A549 (cell line): ENCODE measurements around the gene NFATC3. TPM values are rescaled to one million over a fixed set of nuclear protein-coding genes. Genes with fewer than 3 reads are reported as not detected.
A peak's percentile ranks its signal among the peaks of the same experiment; 100 is the strongest.

ENCODE experiments used
- ATAC-seq, 2 experiments: fragments of 200-7000 bp in 1 of 2; fragments of >200 bp in 1 of 2; cut with Nextera tagmentation in 1 of 2; cut with Tn5 transposase in 1 of 2; 3 replicates each; pipeline versions ENCODE4 v1.8.0 to v1.9.1; 2018 to 2020; ENCODE audit warnings: mild to moderate bottlenecking in 1 of 2, moderate library complexity in 1 of 2
- CTCF ChIA-PET: fragments of 300-600 bp; sonication (Branson Sonifier 250); formaldehyde crosslinking; extraction: SDS; loops from one replicate; lab custom pipeline; 2021; ENCODE audit warnings: antibody characterized with exemption, inconsistent platforms; lab: Yijun Ruan, JAX
- POLR2A ChIA-PET: fragments of 350-600 bp; formaldehyde crosslinking; extraction: SDS; loops from one replicate; lab custom pipeline; 2021; ENCODE audit warnings: antibody characterized with exemption, inconsistent platforms; lab: Yijun Ruan, JAX
- DNase-seq, 2 experiments: peaks; one replicate each; pipeline versions ENCODE4 v3.0.0 to v3.0.0-alpha.2; 2011 to 2016; ENCODE audit warnings: low read depth in 1 of 2, low spot score in 1 of 2
- FAIRE-seq: peaks from 2 replicates; lab custom pipeline; 2011; peaks lifted over from hg19 to GRCh38; lab: Jason Lieb, UNC
- H3K27ac ChIP-seq, 2 experiments: fragments of >200 bp; sonication (Bioruptor Twin); formaldehyde crosslinking; 3 replicates each; pipeline ENCODE4 v1.5.1; 2016 to 2017
- H3K4me1 ChIP-seq: fragments of >200 bp; sonication (Bioruptor Twin); formaldehyde crosslinking; 3 replicates; pipeline ENCODE4 v1.6.1; 2016
- H3K4me2 ChIP-seq: fragments of >200 bp; sonication (Bioruptor Twin); formaldehyde crosslinking; 3 replicates; pipeline ENCODE4 v1.6.1; 2016
- H3K4me3 ChIP-seq: fragments of >200 bp; sonication (Bioruptor Twin); formaldehyde crosslinking; 3 replicates; pipeline ENCODE4 v1.5.1; 2016
- H3K9me3 ChIP-seq: fragments of >200 bp; sonication (Bioruptor Twin); formaldehyde crosslinking; 3 replicates; pipeline ENCODE4 v1.6.1; 2016
- BHLHE40 ChIP-seq: IDR thresholded peaks from 2 replicates; pipeline ENCODE4 v1.6.1; 2012; ENCODE audit warnings: low read depth, low read length, inconsistent platforms
- FOSL2 ChIP-seq, 2 experiments: fragments of 450-650 bp in 1 of 2; fragments of >200 bp in 1 of 2; sonication (Bioruptor Twin) in 1 of 2; formaldehyde crosslinking; IDR thresholded peaks; 2 replicates each; pipeline versions ENCODE4 v1.5.0 to v1.6.1; 2016 to 2020; ENCODE audit warnings: mild to moderate bottlenecking in 1 of 2, moderate library complexity in 1 of 2
- GATA3 ChIP-seq: IDR thresholded peaks from 2 replicates; pipeline ENCODE4 v1.6.1; 2012; ENCODE audit warnings: borderline replicate concordance
- HDAC2 ChIP-seq: fragments of 200-600 bp; sonication (generic); IDR thresholded peaks from 2 replicates; pipeline ENCODE4 v1.6.1; 2016
- MAFK ChIP-seq: fragments of 450-650 bp; IDR thresholded peaks from 2 replicates; pipeline ENCODE4 v1.6.1; 2014; ENCODE audit not compliant: partially characterized antibody
- MAX ChIP-seq: IDR thresholded peaks from 2 replicates; pipeline ENCODE4 v1.6.1; 2012
- REST ChIP-seq: fragments of 200-600 bp; sonication (generic); IDR thresholded peaks from 2 replicates; pipeline ENCODE4 v1.6.1; 2016; ENCODE audit warnings: antibody characterized with exemption, mild to moderate bottlenecking, moderate library complexity
- SMC3 ChIP-seq: fragments of >200 bp; sonication (Bioruptor Twin); formaldehyde crosslinking; IDR thresholded peaks from 3 replicates; pipeline ENCODE4 v1.6.1; 2018; ENCODE audit warnings: inconsistent platforms
- TP53 ChIP-seq: fragments of 250-450 bp; sonication (Bioruptor Pico); IDR thresholded peaks from 2 replicates; pipeline ENCODE4 v1.5.0; 2021; ENCODE audit warnings: mild to moderate bottlenecking, moderate library complexity
- USF2 ChIP-seq: fragments of 450-650 bp; IDR thresholded peaks from 2 replicates; pipeline ENCODE4 v1.6.1; 2014; ENCODE audit warnings: antibody characterized with exemption
- WGBS: methylation state at CpG from one replicate; pipeline ENCODE4 v1.1.6; 2017; ENCODE audit errors: missing lambda C conversion rate; 5-methylcytosine and 5-hydroxymethylcytosine counted together
- polyA plus RNA-seq, 4 experiments: library from polyadenylated mRNA; depleted of rRNA in 3 of 4; stranded (reverse); fragments of >200 nt; fragmentation: RNase III in 1 of 4; extraction: RNeasy Plus Mini Kit Qiagen cat#74134 plus additional on column Dnase treatment in 1 of 4; gene quantifications; 2 replicates in 3 of 4; 3 replicates in 1 of 4; pipeline ENCODE4 v1.2.3, GENCODE V29; 2011 to 2017
- TF ChIP-seq, protein P1 (sequence below): fragments of >200 bp; sonication (Bioruptor Twin); formaldehyde crosslinking; IDR thresholded peaks from 3 replicates; pipeline ENCODE4 v1.5.1; 2016
- TF ChIP-seq, protein P2 (sequence below): fragments of 150-350 bp; IDR thresholded peaks from 2 replicates; pipeline ENCODE4 v1.6.1; 2014; ENCODE audit warnings: low read depth, mild to moderate bottlenecking, low read length

The NFATC3 gene
- polyA plus RNA-seq, 2 of the 4 experiments (the other 2 are of a cell fraction) = 13.3 to 23.9 TPM

GRCh38 chr16:68070806-68071517, 14.2 kb upstream of the NFATC3 start (continued):
- TF ChIP-seq, protein P1, sequence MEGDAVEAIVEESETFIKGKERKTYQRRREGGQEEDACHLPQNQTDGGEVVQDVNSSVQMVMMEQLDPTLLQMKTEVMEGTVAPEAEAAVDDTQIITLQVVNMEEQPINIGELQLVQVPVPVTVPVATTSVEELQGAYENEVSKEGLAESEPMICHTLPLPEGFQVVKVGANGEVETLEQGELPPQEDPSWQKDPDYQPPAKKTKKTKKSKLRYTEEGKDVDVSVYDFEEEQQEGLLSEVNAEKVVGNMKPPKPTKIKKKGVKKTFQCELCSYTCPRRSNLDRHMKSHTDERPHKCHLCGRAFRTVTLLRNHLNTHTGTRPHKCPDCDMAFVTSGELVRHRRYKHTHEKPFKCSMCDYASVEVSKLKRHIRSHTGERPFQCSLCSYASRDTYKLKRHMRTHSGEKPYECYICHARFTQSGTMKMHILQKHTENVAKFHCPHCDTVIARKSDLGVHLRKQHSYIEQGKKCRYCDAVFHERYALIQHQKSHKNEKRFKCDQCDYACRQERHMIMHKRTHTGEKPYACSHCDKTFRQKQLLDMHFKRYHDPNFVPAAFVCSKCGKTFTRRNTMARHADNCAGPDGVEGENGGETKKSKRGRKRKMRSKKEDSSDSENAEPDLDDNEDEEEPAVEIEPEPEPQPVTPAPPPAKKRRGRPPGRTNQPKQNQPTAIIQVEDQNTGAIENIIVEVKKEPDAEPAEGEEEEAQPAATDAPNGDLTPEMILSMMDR = no peak

DNA sequence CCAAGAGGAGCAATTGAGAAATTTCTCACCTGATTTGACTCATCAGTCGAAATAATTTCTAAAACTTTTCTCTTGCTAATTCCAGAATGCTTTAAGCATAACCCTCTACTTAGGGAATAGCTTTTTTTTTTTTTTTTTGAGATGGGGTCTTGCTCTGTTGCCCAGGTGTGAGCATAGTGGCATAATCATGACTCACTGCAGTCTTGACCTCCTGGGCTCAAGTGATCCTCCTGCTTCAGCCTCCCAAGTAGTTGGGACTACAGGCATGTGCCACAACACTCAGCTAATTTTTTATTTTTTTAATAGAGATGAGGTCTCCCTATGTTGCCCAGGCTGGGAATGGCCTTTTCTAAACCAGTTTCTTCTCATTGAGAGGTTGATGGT, 13.7 kb upstream of the NFATC3 start:
- no peak for DNase-seq
- Histone ChIP-seq H3K4me2 (no peak overlapping the region), H3K4me3 (no peak overlapping the region), H3K4me1 (peaks cover 11% of the 10 kb centered on the region), H3K9me3 (no peaks in the 10 kb centered on the region), H3K27ac (no peak overlapping the region)
- TF ChIP-seq USF2 (no peak), FOSL2 (IDR thresholded peaks at IDR 0.05) (no peak), FOSL2 (CRISPR knock-in tag; IDR thresholded peaks at IDR 0.05) (no peak), BHLHE40 (no peak), HDAC2 (no peak), SMC3 (no peak), TP53 (CRISPR knock-in tag) (no peak), REST (no peak), GATA3 (no peak)
- TF ChIP-seq, protein P2, sequence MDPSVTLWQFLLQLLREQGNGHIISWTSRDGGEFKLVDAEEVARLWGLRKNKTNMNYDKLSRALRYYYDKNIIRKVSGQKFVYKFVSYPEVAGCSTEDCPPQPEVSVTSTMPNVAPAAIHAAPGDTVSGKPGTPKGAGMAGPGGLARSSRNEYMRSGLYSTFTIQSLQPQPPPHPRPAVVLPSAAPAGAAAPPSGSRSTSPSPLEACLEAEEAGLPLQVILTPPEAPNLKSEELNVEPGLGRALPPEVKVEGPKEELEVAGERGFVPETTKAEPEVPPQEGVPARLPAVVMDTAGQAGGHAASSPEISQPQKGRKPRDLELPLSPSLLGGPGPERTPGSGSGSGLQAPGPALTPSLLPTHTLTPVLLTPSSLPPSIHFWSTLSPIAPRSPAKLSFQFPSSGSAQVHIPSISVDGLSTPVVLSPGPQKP = no peak
- FAIRE-seq = no peak
- ChIA-PET POLR2A (interaction anchor here (3.7 kb wide), 1 partner anchor 13 kb away, joined by 20 read pairs; the partner anchor contains the start of gene NFATC3), CTCF (interaction anchor here (0.6 to 2.1 kb wide), 7 partner anchors 8 to 193 kb away, joined by 3 to 9 read pairs (median 3); partner anchors contain the start of gene SLC7A6)
- ATAC-seq = no peak
- 87% methylated on average over 1 of the region's 1 CpG for WGBS

- TF ChIP-seq MAFK (peak; percentile 49), MAX (no peak)
- WGBS = 59% methylated on average over 4 of the region's 9 CpGs
- Histone ChIP-seq H3K9me3 (no peaks in the 10 kb centered on the region), H3K4me3 (no peak overlapping the region), H3K27ac (0 out of 6 replicates have a peak overlapping the region, but pooled peaks of 1 of the 2 experiments have one; percentile 6), H3K4me2 (no peak overlapping the region), H3K4me1 (peaks cover 11% of the 10 kb centered on the region)
- peak in 1 of 2 experiments; percentile 60 for DNase-seq
- POLR2A ChIA-PET = interaction anchor here (3.7 kb wide), 1 partner anchor 13 kb away, joined by 20 read pairs; the partner anchor contains the start of gene NFATC3
- FAIRE-seq = no peak
- CTCF ChIA-PET = interaction anchor here (1.0 to 2.1 kb wide), 5 partner anchors 8 to 192 kb away, joined by 3 to 9 read pairs (median 3); partner anchors contain the start of gene SLC7A6
- peak; percentile 67 to 82 for ATAC-seq
Measured at GRCh38 chr16:68072038-68072695, 13.0 kb upstream of the NFATC3 start.
